GM23338 (cell line): ENCODE data around the gene CSGALNACT2. TPM values are rescaled to one million over a fixed set of nuclear protein-coding genes. Genes with fewer than 3 reads are reported as not detected.

ENCODE experiments used
- ATAC-seq: fragments of 200-7000 bp; cut with Tn5 transposase; 3 replicates; pipeline ENCODE4 v1.9.1; 2020
- DNase-seq: peaks from one replicate; pipeline ENCODE4 v3.0.0-alpha.2; 2015; ENCODE audit warnings: low spot score
- H2AFZ ChIP-seq: fragments of 200-600 bp; sonication (generic); 2 replicates; pipeline ENCODE4 v1.8.0; 2016; ENCODE audit warnings: antibody characterized with exemption, mild to moderate bottlenecking, moderate library complexity
- H3F3A ChIP-seq: fragments of 200-600 bp; sonication (generic); replicated peaks from 2 replicates; pipeline ENCODE4 v1.8.0; 2017; ENCODE audit warnings: antibody characterized with exemption, mixed run types, low read depth
- H3K27ac ChIP-seq: fragments of 200-600 bp; sonication (generic); 2 replicates; pipeline ENCODE4 v1.6.1; 2016; ENCODE audit warnings: low read depth
- H3K27me3 ChIP-seq: fragments of 200-600 bp; sonication (generic); 2 replicates; pipeline ENCODE4 v1.8.0; 2016; ENCODE audit warnings: mild to moderate bottlenecking, mixed run types, moderate library complexity; ENCODE audit not compliant: insufficient read depth
- H3K36me3 ChIP-seq: fragments of 200-600 bp; sonication (generic); 2 replicates; pipeline ENCODE4 v1.8.0; 2016; ENCODE audit warnings: mild to moderate bottlenecking; ENCODE audit not compliant: insufficient read depth
- H3K4me1 ChIP-seq: fragments of 200-600 bp; sonication (generic); 2 replicates; pipeline ENCODE4 v1.8.0; 2016; ENCODE audit warnings: mild to moderate bottlenecking, moderate library complexity; ENCODE audit not compliant: insufficient read depth
- H3K4me2 ChIP-seq: fragments of 200-600 bp; sonication (generic); 2 replicates; pipeline ENCODE4 v1.7.1; 2017; ENCODE audit warnings: mixed run types
- H3K4me3 ChIP-seq: fragments of 200-600 bp; sonication (generic); 2 replicates; pipeline ENCODE4 v1.6.1; 2016; ENCODE audit warnings: mixed run types
- H3K79me2 ChIP-seq: fragments of 200-600 bp; sonication (generic); replicated peaks from 2 replicates; pipeline ENCODE4 v1.8.0; 2017; ENCODE audit warnings: mild to moderate bottlenecking; ENCODE audit not compliant: insufficient read depth
- H3K9me2 ChIP-seq: fragments of 200-600 bp; sonication (generic); 2 replicates; pipeline ENCODE4 v1.8.0; 2017; ENCODE audit not compliant: insufficient read depth
- H4K20me1 ChIP-seq: fragments of 200-600 bp; sonication (generic); replicated peaks from 2 replicates; pipeline ENCODE4 v1.8.0; 2017; ENCODE audit warnings: mild to moderate bottlenecking; ENCODE audit not compliant: insufficient read depth
- H3K27ac Mint-ChIP-seq: 2 replicates; pipeline ENCODE4 v1.8.0; 2020; ENCODE audit warnings: inconsistent platforms, mild to moderate bottlenecking, moderate library complexity, mixed read lengths
- H3K27me3 Mint-ChIP-seq: 3 replicates; pipeline ENCODE4 v1.8.0; 2022; ENCODE audit warnings: low read depth, mild to moderate bottlenecking, moderate library complexity, mixed read lengths, inconsistent platforms; ENCODE audit not compliant: insufficient read depth, poor library complexity
- H3K36me3 Mint-ChIP-seq: 3 replicates; pipeline ENCODE4 v1.8.0; 2021; ENCODE audit warnings: low read depth, mild to moderate bottlenecking, inconsistent platforms, moderate library complexity, mixed read lengths
- H3K4me1 Mint-ChIP-seq: 3 replicates; pipeline ENCODE4 v1.8.0; 2020; ENCODE audit warnings: mild to moderate bottlenecking, inconsistent platforms, mixed read lengths
- H3K4me3 Mint-ChIP-seq: 3 replicates; pipeline ENCODE4 v1.8.0; 2021; ENCODE audit warnings: moderate library complexity, mild to moderate bottlenecking, inconsistent platforms, mixed read lengths
- H3K9me3 Mint-ChIP-seq: 3 replicates; pipeline ENCODE4 v1.8.0; 2020; ENCODE audit warnings: moderate library complexity, mild to moderate bottlenecking, inconsistent platforms, mixed read lengths
- CREB1 ChIP-seq: fragments of 250-450 bp; sonication (Bioruptor Pico); IDR thresholded peaks from 2 replicates; pipeline ENCODE4 v1.5.0; 2020; ENCODE audit warnings: low read depth, mild to moderate bottlenecking, moderate library complexity
- EZH2 ChIP-seq: fragments of 200-600 bp; sonication (generic); IDR thresholded peaks from one replicate; pipeline ENCODE4 v1.8.0; 2017; ENCODE audit warnings: antibody characterized with exemption, mild to moderate bottlenecking, low read depth; ENCODE audit not compliant: unreplicated experiment
- EZH2phosphoT487 ChIP-seq: fragments of 200-600 bp; sonication (generic); IDR thresholded peaks from one replicate; pipeline ENCODE4 v1.8.1; 2018; ENCODE audit warnings: antibody characterized with exemption; ENCODE audit not compliant: unreplicated experiment
- JUNB ChIP-seq: IDR thresholded peaks from one replicate; pipeline ENCODE4 v1.6.1; 2016; ENCODE audit warnings: antibody characterized with exemption; ENCODE audit not compliant: unreplicated experiment
- NANOG ChIP-seq: IDR thresholded peaks from 2 replicates; pipeline ENCODE4 v1.6.1; 2016; ENCODE audit warnings: antibody characterized with exemption, borderline replicate concordance
- POLR2AphosphoS5 ChIP-seq: IDR thresholded peaks from 2 replicates; pipeline ENCODE4 v1.6.1; 2016; ENCODE audit warnings: antibody characterized with exemption, low read depth
- STAT1 ChIP-seq: IDR thresholded peaks from one replicate; pipeline ENCODE4 v1.6.1; 2016; ENCODE audit warnings: antibody characterized with exemption; ENCODE audit not compliant: unreplicated experiment
- ZNF114 ChIP-seq: fragments of 250-450 bp; sonication (Bioruptor Pico); IDR thresholded peaks from 2 replicates; pipeline ENCODE4 v1.5.0; 2020; ENCODE audit warnings: mild to moderate bottlenecking, moderate library complexity
- ZNF331 ChIP-seq: fragments of 250-450 bp; sonication (Bioruptor Pico); IDR thresholded peaks from 2 replicates; pipeline ENCODE4 v1.5.0; 2020; ENCODE audit warnings: low read depth, mild to moderate bottlenecking, moderate library complexity
- polyA plus RNA-seq: library from polyadenylated mRNA; unstranded; fragments of >200 nt; fragmentation: Nextera tagmentation; extraction: Ambion mirVana; gene quantifications from 2 replicates; pipeline ENCODE4 v1.2.1, GENCODE V29; 2016
- total RNA-seq: library from RNA; depleted of rRNA; stranded (reverse); fragments of >200 nt; shearing (Covaris generic); gene quantifications from 2 replicates; pipeline ENCODE4 v1.2.3, GENCODE V29; 2014
- TF ChIP-seq, protein P1 (sequence below), 2 experiments: fragments of 200-600 bp in 1 of 2; sonication (generic) in 1 of 2; conservative IDR thresholded peaks; 2 replicates each; pipeline versions ENCODE4 v1.5.1 to v1.6.1; 2016 to 2017; ENCODE audit warnings: antibody characterized with exemption in 2 of 2, low read depth in 2 of 2, mild to moderate bottlenecking in 2 of 2, moderate library complexity in 1 of 2
- TF ChIP-seq, protein P2 (sequence below): IDR thresholded peaks from one replicate; pipeline ENCODE4 v1.6.1; 2018; ENCODE audit warnings: antibody characterized with exemption; ENCODE audit not compliant: unreplicated experiment
- TF ChIP-seq, protein P3 (sequence below): fragments of 250-450 bp; sonication (Bioruptor Pico); IDR thresholded peaks from 2 replicates; pipeline ENCODE4 v1.5.0; 2020; ENCODE audit warnings: mild to moderate bottlenecking, moderate library complexity
- TF ChIP-seq, protein P4 (sequence below): IDR thresholded peaks from 2 replicates; pipeline ENCODE4 v1.6.1; 2016; ENCODE audit warnings: antibody characterized with exemption

The CSGALNACT2 gene
- total and polyA plus RNA-seq, 2 experiments from 2014 or later = 3.0 to 4.6 TPM

DNA sequence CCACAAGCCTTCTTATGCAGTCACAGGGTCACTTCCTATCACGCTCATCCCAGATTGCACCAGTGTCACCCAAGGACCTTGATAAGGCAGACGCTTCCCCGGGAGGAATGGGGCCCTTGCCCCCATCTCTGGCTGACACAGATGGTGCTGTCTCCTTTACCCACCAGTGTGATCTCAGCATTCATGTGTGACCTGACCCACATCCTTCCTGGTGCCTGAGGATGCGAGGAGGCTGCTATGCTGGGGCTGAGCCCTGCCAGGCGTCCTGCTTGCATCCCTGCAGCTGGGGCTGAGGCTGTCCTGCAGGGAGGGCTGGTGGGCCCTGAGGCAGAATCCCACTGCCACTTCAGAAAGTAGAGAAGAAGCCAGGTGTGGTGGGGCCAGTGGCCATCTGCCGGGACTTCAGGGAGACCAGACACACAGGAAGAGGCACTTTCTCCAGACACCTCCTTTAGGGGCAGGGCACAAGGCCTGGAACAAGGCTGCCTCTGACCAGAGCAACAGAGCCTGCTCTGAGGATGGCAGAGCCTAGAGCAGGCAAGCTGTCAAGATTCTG, 93.4 kb downstream of the CSGALNACT2 start:
- Histone ChIP-seq H3K4me2 (no peak overlapping the region), H3K27ac (no peak overlapping the region), H3F3A (no peaks in the 10 kb centered on the region), H2AFZ (no peak overlapping the region), H3K36me3 (no peaks in the 10 kb centered on the region), H3K4me3 (no peak overlapping the region), H4K20me1 (no peaks in the 10 kb centered on the region), H3K27me3 (peaks cover 44% of the 10 kb centered on the region), H3K79me2 (no peaks in the 10 kb centered on the region), H3K9me2 (no peaks in the 10 kb centered on the region), H3K4me1 (0 out of 2 replicates have a peak, but pooled peaks cover 6% of the 10 kb centered on the region)
- Mint-ChIP-seq H3K27me3 (peaks cover 39% of the 10 kb centered on the region), H3K4me3 (no peak overlapping the region), H3K36me3 (no peaks in the 10 kb centered on the region; the same call in 2 of the 3 replicates), H3K9me3 (no peaks in the 10 kb centered on the region), H3K27ac (no peak overlapping the region), H3K4me1 (peaks cover 10% of the 10 kb centered on the region)
- TF ChIP-seq, protein P1, sequence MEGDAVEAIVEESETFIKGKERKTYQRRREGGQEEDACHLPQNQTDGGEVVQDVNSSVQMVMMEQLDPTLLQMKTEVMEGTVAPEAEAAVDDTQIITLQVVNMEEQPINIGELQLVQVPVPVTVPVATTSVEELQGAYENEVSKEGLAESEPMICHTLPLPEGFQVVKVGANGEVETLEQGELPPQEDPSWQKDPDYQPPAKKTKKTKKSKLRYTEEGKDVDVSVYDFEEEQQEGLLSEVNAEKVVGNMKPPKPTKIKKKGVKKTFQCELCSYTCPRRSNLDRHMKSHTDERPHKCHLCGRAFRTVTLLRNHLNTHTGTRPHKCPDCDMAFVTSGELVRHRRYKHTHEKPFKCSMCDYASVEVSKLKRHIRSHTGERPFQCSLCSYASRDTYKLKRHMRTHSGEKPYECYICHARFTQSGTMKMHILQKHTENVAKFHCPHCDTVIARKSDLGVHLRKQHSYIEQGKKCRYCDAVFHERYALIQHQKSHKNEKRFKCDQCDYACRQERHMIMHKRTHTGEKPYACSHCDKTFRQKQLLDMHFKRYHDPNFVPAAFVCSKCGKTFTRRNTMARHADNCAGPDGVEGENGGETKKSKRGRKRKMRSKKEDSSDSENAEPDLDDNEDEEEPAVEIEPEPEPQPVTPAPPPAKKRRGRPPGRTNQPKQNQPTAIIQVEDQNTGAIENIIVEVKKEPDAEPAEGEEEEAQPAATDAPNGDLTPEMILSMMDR (conservative IDR thresholded peaks at IDR 0.05; ENCODE audit: low read depth in 2 of 2) = no peak
- TF ChIP-seq, protein P2, sequence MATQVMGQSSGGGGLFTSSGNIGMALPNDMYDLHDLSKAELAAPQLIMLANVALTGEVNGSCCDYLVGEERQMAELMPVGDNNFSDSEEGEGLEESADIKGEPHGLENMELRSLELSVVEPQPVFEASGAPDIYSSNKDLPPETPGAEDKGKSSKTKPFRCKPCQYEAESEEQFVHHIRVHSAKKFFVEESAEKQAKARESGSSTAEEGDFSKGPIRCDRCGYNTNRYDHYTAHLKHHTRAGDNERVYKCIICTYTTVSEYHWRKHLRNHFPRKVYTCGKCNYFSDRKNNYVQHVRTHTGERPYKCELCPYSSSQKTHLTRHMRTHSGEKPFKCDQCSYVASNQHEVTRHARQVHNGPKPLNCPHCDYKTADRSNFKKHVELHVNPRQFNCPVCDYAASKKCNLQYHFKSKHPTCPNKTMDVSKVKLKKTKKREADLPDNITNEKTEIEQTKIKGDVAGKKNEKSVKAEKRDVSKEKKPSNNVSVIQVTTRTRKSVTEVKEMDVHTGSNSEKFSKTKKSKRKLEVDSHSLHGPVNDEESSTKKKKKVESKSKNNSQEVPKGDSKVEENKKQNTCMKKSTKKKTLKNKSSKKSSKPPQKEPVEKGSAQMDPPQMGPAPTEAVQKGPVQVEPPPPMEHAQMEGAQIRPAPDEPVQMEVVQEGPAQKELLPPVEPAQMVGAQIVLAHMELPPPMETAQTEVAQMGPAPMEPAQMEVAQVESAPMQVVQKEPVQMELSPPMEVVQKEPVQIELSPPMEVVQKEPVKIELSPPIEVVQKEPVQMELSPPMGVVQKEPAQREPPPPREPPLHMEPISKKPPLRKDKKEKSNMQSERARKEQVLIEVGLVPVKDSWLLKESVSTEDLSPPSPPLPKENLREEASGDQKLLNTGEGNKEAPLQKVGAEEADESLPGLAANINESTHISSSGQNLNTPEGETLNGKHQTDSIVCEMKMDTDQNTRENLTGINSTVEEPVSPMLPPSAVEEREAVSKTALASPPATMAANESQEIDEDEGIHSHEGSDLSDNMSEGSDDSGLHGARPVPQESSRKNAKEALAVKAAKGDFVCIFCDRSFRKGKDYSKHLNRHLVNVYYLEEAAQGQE = no peak
- TF ChIP-seq, protein P3, sequence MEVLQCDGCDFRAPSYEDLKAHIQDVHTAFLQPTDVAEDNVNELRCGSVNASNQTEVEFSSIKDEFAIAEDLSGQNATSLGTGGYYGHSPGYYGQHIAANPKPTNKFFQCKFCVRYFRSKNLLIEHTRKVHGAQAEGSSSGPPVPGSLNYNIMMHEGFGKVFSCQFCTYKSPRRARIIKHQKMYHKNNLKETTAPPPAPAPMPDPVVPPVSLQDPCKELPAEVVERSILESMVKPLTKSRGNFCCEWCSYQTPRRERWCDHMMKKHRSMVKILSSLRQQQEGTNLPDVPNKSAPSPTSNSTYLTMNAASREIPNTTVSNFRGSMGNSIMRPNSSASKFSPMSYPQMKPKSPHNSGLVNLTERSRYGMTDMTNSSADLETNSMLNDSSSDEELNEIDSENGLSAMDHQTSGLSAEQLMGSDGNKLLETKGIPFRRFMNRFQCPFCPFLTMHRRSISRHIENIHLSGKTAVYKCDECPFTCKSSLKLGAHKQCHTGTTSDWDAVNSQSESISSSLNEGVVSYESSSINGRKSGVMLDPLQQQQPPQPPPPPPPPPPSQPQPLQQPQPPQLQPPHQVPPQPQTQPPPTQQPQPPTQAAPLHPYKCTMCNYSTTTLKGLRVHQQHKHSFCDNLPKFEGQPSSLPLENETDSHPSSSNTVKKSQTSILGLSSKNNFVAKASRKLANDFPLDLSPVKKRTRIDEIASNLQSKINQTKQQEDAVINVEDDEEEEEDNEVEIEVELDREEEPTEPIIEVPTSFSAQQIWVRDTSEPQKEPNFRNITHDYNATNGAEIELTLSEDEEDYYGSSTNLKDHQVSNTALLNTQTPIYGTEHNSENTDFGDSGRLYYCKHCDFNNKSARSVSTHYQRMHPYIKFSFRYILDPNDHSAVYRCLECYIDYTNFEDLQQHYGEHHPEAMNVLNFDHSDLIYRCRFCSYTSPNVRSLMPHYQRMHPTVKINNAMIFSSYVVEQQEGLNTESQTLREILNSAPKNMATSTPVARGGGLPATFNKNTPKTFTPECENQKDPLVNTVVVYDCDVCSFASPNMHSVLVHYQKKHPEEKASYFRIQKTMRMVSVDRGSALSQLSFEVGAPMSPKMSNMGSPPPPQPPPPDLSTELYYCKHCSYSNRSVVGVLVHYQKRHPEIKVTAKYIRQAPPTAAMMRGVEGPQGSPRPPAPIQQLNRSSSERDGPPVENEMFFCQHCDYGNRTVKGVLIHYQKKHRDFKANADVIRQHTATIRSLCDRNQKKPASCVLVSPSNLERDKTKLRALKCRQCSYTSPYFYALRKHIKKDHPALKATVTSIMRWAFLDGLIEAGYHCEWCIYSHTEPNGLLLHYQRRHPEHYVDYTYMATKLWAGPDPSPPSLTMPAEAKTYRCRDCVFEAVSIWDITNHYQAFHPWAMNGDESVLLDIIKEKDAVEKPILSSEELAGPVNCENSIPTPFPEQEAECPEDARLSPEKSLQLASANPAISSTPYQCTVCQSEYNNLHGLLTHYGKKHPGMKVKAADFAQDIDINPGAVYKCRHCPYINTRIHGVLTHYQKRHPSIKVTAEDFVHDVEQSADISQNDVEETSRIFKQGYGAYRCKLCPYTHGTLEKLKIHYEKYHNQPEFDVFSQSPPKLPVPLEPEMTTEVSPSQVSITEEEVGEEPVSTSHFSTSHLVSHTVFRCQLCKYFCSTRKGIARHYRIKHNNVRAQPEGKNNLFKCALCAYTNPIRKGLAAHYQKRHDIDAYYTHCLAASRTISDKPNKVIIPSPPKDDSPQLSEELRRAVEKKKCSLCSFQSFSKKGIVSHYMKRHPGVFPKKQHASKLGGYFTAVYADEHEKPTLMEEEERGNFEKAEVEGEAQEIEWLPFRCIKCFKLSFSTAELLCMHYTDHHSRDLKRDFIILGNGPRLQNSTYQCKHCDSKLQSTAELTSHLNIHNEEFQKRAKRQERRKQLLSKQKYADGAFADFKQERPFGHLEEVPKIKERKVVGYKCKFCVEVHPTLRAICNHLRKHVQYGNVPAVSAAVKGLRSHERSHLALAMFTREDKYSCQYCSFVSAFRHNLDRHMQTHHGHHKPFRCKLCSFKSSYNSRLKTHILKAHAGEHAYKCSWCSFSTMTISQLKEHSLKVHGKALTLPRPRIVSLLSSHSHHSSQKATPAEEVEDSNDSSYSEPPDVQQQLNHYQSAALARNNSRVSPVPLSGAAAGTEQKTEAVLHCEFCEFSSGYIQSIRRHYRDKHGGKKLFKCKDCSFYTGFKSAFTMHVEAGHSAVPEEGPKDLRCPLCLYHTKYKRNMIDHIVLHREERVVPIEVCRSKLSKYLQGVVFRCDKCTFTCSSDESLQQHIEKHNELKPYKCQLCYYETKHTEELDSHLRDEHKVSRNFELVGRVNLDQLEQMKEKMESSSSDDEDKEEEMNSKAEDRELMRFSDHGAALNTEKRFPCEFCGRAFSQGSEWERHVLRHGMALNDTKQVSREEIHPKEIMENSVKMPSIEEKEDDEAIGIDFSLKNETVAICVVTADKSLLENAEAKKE (CRISPR knock-in tag) = no peak
- TF ChIP-seq STAT1 = no peak
- TF ChIP-seq NANOG = no peak
- no peak for TF ChIP-seq POLR2AphosphoS5
- TF ChIP-seq, protein P4, sequence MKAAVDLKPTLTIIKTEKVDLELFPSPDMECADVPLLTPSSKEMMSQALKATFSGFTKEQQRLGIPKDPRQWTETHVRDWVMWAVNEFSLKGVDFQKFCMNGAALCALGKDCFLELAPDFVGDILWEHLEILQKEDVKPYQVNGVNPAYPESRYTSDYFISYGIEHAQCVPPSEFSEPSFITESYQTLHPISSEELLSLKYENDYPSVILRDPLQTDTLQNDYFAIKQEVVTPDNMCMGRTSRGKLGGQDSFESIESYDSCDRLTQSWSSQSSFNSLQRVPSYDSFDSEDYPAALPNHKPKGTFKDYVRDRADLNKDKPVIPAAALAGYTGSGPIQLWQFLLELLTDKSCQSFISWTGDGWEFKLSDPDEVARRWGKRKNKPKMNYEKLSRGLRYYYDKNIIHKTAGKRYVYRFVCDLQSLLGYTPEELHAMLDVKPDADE = no peak
- no peak for TF ChIP-seq JUNB
- TF ChIP-seq ZNF114 (CRISPR knock-in tag) = no peak
- no peak for TF ChIP-seq EZH2
- TF ChIP-seq ZNF331 (CRISPR knock-in tag) = no peak
- TF ChIP-seq EZH2phosphoT487 = no peak
- TF ChIP-seq CREB1 (CRISPR knock-in tag) = no peak
- DNase-seq = no peak
- no peak for ATAC-seq
